Neuronal stem cell (in vitro differentiated cells): ENCODE data around the gene CTSW.

Experiments used
- DNase-seq: peaks from one replicate; pipeline ENCODE4 v3.0.0-alpha.2; 2013; ENCODE audit warnings: low spot score
- H2AFZ ChIP-seq: one replicate; pipeline ENCODE4 v1.6.1; 2013; ENCODE audit warnings: mild to moderate bottlenecking, low read length, inconsistent platforms
- H2AK5ac ChIP-seq: 2 replicates; pipeline ENCODE4 v1.6.1; 2013; ENCODE audit warnings: low read depth, mild to moderate bottlenecking, inconsistent platforms, low read length, moderate library complexity, mixed read lengths
- H2BK120ac ChIP-seq: 2 replicates; pipeline ENCODE4 v1.6.1; 2013; ENCODE audit warnings: low read depth, mild to moderate bottlenecking, inconsistent platforms, low read length, moderate library complexity, mixed read lengths
- H2BK12ac ChIP-seq: one replicate; pipeline ENCODE4 v1.6.1; 2013; ENCODE audit warnings: low read length, inconsistent platforms
- H2BK15ac ChIP-seq: 2 replicates; pipeline ENCODE4 v1.6.1; 2013; ENCODE audit warnings: mild to moderate bottlenecking, low read length, inconsistent platforms, mixed read lengths
- H2BK5ac ChIP-seq: one replicate; pipeline ENCODE4 v1.6.1; 2013; ENCODE audit warnings: inconsistent platforms, mild to moderate bottlenecking, low read length, moderate library complexity
- H3K14ac ChIP-seq: one replicate; pipeline ENCODE4 v1.6.1; 2013; ENCODE audit warnings: low read length, inconsistent platforms
- H3K18ac ChIP-seq: 2 replicates; pipeline ENCODE4 v1.6.1; 2013; ENCODE audit warnings: low read length, inconsistent platforms
- H3K23ac ChIP-seq: 2 replicates; pipeline ENCODE4 v1.6.1; 2013; ENCODE audit warnings: low read depth, mild to moderate bottlenecking, mixed read lengths, low read length, inconsistent platforms; ENCODE audit not compliant: poor library complexity
- H3K27ac ChIP-seq: replicated peaks from 3 replicates; pipeline ENCODE4 v1.5.1; 2013; ENCODE audit warnings: low read length, inconsistent platforms
- H3K27me3 ChIP-seq, 3 experiments: 2 replicates each; pipeline ENCODE4 v1.6.1; 2013; ENCODE audit warnings: low read length in 3 of 3, mild to moderate bottlenecking in 2 of 3, inconsistent platforms in 1 of 3, low read depth in 1 of 3, mixed read lengths in 1 of 3, moderate library complexity in 1 of 3; ENCODE audit not compliant: control insufficient read depth in 3 of 3, insufficient read depth in 3 of 3
- H3K36me3 ChIP-seq, 2 donors: replicated peaks in 1 of 2; 2 replicates each; pipeline ENCODE4 v1.6.1; 2013; ENCODE audit warnings: low read length in 2 of 2; ENCODE audit not compliant: control insufficient read depth in 2 of 2, insufficient read depth in 2 of 2
- H3K4ac ChIP-seq: 2 replicates; pipeline ENCODE4 v1.6.1; 2013; ENCODE audit warnings: inconsistent platforms, mild to moderate bottlenecking, low read length, moderate library complexity
- H3K4me1 ChIP-seq, 2 donors: 1 replicate in 1 of 2; 2 replicates in 1 of 2; pipeline ENCODE4 v1.6.1; 2013; ENCODE audit warnings: low read length in 2 of 2, low read depth in 1 of 2; ENCODE audit not compliant: control insufficient read depth in 2 of 2, insufficient read depth in 1 of 2
- H3K4me2 ChIP-seq: one replicate; pipeline ENCODE4 v1.6.1; 2013; ENCODE audit warnings: mild to moderate bottlenecking, low read length, inconsistent platforms; ENCODE audit not compliant: insufficient read depth, poor library complexity, severe bottlenecking
- H3K4me3 ChIP-seq, 2 donors: 2 replicates each; pipeline ENCODE4 v1.5.1; 2013; ENCODE audit warnings: low read length in 2 of 2, mild to moderate bottlenecking in 2 of 2, inconsistent platforms in 1 of 2, moderate library complexity in 1 of 2
- H3K79me1 ChIP-seq: one replicate; pipeline ENCODE4 v1.6.1; 2013; ENCODE audit warnings: low read depth, mild to moderate bottlenecking, inconsistent platforms, low read length, moderate library complexity
- H3K9ac ChIP-seq: one replicate; pipeline ENCODE4 v1.6.1; 2013; ENCODE audit warnings: mild to moderate bottlenecking, low read depth, low read length, inconsistent platforms; ENCODE audit not compliant: poor library complexity
- H3K9me3 ChIP-seq, 2 donors: replicated peaks in 1 of 2; 2 replicates each; pipeline versions ENCODE3 to v1.6.1; 2013; ENCODE audit warnings: low read length in 2 of 2, mild to moderate bottlenecking in 2 of 2, inconsistent platforms in 1 of 2, low read depth in 1 of 2, mixed read lengths in 1 of 2, moderate library complexity in 1 of 2; ENCODE audit not compliant: control insufficient read depth in 2 of 2, insufficient read depth in 1 of 2
- H4K8ac ChIP-seq: one replicate; pipeline ENCODE4 v1.6.1; 2013; ENCODE audit warnings: low read depth, mild to moderate bottlenecking, inconsistent platforms, low read length, moderate library complexity
- H4K91ac ChIP-seq: one replicate; pipeline ENCODE4 v1.6.1; 2013; ENCODE audit warnings: low read length, low read depth, mild to moderate bottlenecking, inconsistent platforms; ENCODE audit not compliant: poor library complexity
- WGBS, 2 donors: extraction: QIAGEN DNeasy Blood & Tissue Kit; methylation state at CpG; one replicate each; pipeline ENCODE4 v1.1.7; 2013; ENCODE audit warnings: missing lambda C conversion rate in 2 of 2, mixed read lengths in 1 of 2; ENCODE audit not compliant: insufficient read length in 2 of 2, insufficient replicate concordance in 1 of 2; ENCODE audit errors: extremely low coverage in 2 of 2; 5-methylcytosine and 5-hydroxymethylcytosine counted together

Gene CTSW

DNA sequence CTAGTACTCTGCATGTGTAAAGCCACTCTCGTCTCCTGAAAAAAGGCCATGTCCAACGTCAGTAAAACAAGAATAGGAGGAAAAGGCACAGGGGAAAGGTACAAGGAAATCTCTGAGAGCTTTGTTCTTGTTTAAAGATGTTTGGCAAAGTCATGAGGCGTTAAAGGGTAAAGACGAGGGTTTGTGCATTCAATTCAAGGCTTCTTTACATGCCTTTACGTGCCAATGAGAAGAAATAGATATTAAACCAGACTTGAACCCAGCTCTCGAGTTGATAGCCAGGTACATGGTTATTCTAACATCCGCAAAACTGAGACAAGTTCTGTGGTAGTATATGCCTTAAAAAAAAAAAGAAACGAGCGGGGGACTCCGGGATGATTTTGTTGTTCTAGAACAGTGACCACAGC is 21.0 kb upstream of the CTSW start:
- H2BK12ac ChIP-seq, result no peak overlapping the region

GRCh38 chr11:65859095-65859811 is 20.4 kb upstream of the CTSW start:
- Histone ChIP-seq H2AK5ac (peak overlapping the region; percentile 20), H2BK15ac (no peak overlapping the region), H3K9ac (peak overlapping the region; percentile 95), H3K4me2 (peak overlapping the region; percentile 99), H3K36me3 (peaks cover 49 to 55% of the 10 kb centered on the region in 2 donors), H3K27me3 (no peaks in the 10 kb centered on the region), H2BK120ac (no peak overlapping the region), H3K14ac (no peak overlapping the region), H3K27ac (peak overlapping the region; percentile 91), H3K4ac (no peak overlapping the region), H3K4me3 (peak overlapping the region; percentile 83 to 92), H2BK5ac (peak overlapping the region; percentile 95), H3K4me1 (peaks cover 8 to 17% of the 10 kb centered on the region in 2 donors), H4K8ac (no peak overlapping the region), H2BK12ac (no peak overlapping the region), H3K9me3 (no peaks in the 10 kb centered on the region), H3K18ac (peak overlapping the region; percentile 93), H4K91ac (peak overlapping the region; percentile 6), H3K23ac (peak overlapping the region; percentile 95), H3K79me1 (peaks cover 39% of the 10 kb centered on the region), H2AFZ (peak overlapping the region; percentile 75)
- DNase-seq, result peak; percentile 100
- WGBS, 2 donors, result no CpG with 5 or more reads among the region's 46 CpGs

More for the DNA sequence above, 21.0 kb upstream of the CTSW start:
- H2BK5ac ChIP-seq, result no peak overlapping the region
- peak overlapping the region; percentile 82 for H3K27ac ChIP-seq
- WGBS, 2 donors, result no CpG with 5 or more reads among the region's 10 CpGs
- no peak overlapping the region for H2BK15ac ChIP-seq
- no peak overlapping the region for H3K9ac ChIP-seq
- H3K4me2 ChIP-seq, result peak overlapping the region; percentile 97
- peaks cover 49 to 55% of the 10 kb centered on the region in 2 donors for H3K36me3 ChIP-seq
- H3K4ac ChIP-seq, result no peak overlapping the region
- H3K23ac ChIP-seq, result no peak overlapping the region
- H4K8ac ChIP-seq, result no peak overlapping the region
- peaks cover 8 to 17% of the 10 kb centered on the region in 2 donors for H3K4me1 ChIP-seq
- no peak for DNase-seq
- H2AFZ ChIP-seq, result peak overlapping the region; percentile 63
- H3K27me3 ChIP-seq, result no peaks in the 10 kb centered on the region
- no peak overlapping the region for H4K91ac ChIP-seq
- H3K4me3 ChIP-seq, result peak overlapping the region; percentile 54 to 83
- H3K9me3 ChIP-seq, result no peaks in the 10 kb centered on the region
- H2BK120ac ChIP-seq, result no peak overlapping the region
- no peak overlapping the region for H2AK5ac ChIP-seq
- H3K18ac ChIP-seq, result no peak overlapping the region
- H3K14ac ChIP-seq, result no peak overlapping the region
- H3K79me1 ChIP-seq, result peaks cover 41% of the 10 kb centered on the region

DNA sequence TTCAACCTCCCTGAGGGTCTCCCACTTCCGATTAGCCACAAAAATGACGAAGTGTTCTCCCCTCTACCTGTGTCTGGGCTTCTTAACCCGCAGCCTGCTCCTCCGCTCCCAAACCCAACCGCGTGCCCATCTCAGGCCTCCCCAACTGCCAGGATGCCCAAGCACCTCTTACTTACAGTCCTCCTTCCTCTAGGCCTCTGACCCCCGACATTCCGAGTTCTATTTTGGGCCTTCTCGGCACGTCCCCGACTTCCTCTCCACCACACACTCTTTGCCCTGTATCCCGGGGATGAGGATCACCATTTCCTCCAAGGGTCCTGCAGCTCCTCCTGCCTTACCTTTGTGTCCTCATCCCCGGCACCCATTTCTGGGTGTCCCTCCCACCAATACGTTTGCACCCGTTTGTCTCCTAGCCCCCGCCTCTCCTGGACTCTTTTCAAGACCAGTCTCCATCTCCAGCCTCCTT is 19.8 kb upstream of the CTSW start:
- no peak overlapping the region for H3K4ac ChIP-seq
- H2BK120ac ChIP-seq, result no peak overlapping the region
- peaks cover 37% of the 10 kb centered on the region for H3K79me1 ChIP-seq
- no CpG with 5 or more reads among the region's 16 CpGs for WGBS, 2 donors
- H2AFZ ChIP-seq, result peak overlapping the region; percentile 75
- no peak overlapping the region for H4K8ac ChIP-seq
- peak overlapping the region; percentile 95 for H2BK5ac ChIP-seq
- no peaks in the 10 kb centered on the region for H3K27me3 ChIP-seq
- no peaks in the 10 kb centered on the region for H3K9me3 ChIP-seq
- peak overlapping the region; percentile 95 for H3K9ac ChIP-seq
- no peak for DNase-seq
- H3K23ac ChIP-seq, result peak overlapping the region; percentile 95
- H3K36me3 ChIP-seq, result peaks cover 49 to 55% of the 10 kb centered on the region in 2 donors
- no peak overlapping the region for H3K14ac ChIP-seq
- H4K91ac ChIP-seq, result peak overlapping the region; percentile 6
- H2BK15ac ChIP-seq, result no peak overlapping the region
- H3K27ac ChIP-seq, result peak overlapping the region; percentile 91
- H3K4me1 ChIP-seq, result peaks cover 8 to 17% of the 10 kb centered on the region in 2 donors
- peak overlapping the region; percentile 11 for H2BK12ac ChIP-seq
- peak overlapping the region; percentile 83 to 92 for H3K4me3 ChIP-seq
- H3K18ac ChIP-seq, result peak overlapping the region; percentile 93
- peak overlapping the region; percentile 20 for H2AK5ac ChIP-seq
- H3K4me2 ChIP-seq, result peak overlapping the region; percentile 99
